ENCODE measurements around the gene SUGCT. TPM values are rescaled to one million over a fixed set of nuclear protein-coding genes. Genes with fewer than 3 reads are reported as not detected.

Gene SUGCT
- total RNA-seq, 1 donor from 2014 or later = 3.1 TPM

DNA sequence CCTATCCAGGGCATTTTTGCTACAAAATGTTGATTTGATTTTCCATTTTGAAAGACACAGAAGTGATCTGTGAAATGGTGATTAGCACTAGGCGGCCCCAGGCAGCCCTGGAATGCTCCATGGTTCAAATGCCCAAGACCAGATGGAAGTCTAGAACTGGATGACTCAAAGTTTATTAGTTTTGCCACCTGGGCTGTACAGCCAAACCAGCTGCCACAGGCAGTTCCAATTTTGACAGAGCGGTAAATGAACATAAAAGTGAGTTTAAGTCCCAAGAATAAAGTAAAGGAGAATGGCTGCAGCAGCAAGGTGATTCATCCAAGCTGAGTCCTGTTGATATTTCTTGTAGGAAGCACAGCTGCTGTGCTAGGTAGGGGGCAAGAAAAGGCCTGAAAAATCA, 180.5 kb downstream of the SUGCT start:
- DNase-seq (ENCODE audit: extremely low read depth, low read depth, low spot score) = no peak

DNA sequence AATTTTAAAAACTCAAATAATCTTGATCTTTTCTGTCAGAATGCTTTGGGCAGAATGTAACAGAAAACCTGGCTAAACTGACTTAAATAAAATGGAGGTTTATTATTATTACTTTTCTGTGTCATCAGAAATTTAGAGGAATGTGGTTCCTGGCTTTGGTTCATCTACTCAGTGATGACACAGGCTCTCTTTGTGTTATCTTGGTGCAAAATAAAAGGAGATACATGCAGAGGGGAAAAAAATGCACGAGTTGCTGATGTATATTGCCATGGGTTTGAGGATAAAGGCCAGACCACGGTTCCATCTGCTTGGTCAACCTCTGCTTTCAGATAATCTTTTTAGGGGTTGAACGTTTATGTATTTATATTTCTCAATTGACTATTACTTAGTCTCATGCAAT, 181.4 kb downstream of the SUGCT start:
- DNase-seq (ENCODE audit: extremely low read depth, low read depth, low spot score) = no peak

DNA sequence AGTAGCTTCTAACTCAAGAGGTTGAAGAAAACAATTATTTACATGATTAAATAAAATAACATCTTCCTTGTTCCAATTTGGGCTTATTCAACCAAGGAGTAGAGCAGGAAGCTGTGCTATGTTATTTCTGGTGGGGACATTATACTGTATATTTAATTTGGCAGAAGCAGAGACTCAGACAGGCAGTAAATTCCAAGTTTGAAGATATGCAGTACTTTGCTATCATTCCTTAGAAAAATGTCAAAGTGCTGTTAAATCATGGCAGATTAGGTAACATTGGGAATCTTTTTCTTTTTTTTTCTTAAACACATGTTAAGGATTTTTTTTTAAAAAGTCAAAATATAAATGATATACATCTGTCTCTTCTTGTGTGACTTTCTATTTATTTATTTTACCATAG, 190.1 kb downstream of the SUGCT start:
- no peak for DNase-seq (ENCODE audit: extremely low read depth, low read depth, low spot score)

DNA sequence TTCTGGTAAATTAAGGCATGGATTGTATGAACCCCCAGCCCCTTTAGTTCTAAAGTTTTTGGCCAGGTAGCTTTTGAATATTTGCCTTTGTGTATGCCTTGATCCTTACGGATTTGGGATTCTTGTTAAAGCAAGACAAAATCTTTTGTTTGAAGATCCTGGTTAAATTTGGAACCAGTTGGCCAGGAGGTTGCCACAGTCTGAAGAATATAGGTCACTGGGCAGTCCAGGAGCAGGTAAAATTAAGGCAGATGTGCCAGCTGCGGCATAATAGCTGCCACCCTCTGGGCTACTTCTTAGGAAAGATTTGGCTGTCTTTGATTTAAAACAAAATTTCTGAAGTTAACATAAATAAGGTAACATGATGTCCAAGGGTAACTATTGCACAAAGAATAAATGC, 192.3 kb downstream of the SUGCT start:
- no peak for DNase-seq (ENCODE audit: extremely low read depth, low read depth, low spot score)

DNA sequence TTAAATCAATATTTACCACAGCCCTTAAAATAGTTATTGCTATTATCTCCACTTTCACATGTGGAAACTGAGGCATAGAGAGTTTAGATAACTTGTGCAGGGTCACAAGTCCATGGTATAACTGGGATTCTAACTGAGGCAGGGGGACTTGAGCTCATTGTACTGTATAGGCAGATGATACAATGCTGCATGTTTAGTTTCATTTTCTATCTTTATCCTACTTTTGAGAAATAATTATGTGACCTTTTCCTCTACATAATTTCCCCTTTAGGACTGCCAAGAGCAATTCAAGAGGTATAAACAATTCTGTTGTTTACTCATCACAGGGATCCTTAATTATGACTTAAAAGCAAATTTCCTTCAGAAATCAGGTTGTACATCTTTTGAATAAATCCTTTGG, 193.1 kb downstream of the SUGCT start:
- no peak for DNase-seq (ENCODE audit: extremely low read depth, low read depth, low spot score)

DNA sequence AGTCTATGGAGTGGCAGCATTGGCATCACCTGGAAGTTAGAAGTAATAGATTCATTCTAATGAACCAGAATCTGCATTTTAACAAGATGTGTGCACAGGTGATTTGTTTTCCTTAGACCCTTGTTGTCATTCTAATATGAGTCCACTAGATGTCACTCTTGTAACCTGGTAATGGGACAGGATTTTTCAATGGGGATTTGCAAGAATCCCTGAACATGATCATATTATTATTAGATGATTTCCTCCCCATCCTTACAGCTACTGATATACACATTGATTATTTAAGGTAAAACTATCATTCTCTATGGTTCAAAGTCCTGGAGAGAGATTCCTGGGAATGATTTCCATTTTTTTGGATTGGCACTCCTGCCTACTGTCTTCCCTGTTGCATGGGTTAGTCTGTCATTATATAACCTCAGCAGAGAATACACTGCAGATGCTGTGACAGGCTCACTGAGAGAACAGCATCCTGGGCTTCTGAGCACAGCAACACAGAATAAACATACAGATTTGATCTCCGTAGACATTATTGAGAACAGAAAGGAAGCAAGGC, 194.9 kb downstream of the SUGCT start:
- DNase-seq (ENCODE audit: extremely low read depth, low read depth, low spot score) = no peak

DNA sequence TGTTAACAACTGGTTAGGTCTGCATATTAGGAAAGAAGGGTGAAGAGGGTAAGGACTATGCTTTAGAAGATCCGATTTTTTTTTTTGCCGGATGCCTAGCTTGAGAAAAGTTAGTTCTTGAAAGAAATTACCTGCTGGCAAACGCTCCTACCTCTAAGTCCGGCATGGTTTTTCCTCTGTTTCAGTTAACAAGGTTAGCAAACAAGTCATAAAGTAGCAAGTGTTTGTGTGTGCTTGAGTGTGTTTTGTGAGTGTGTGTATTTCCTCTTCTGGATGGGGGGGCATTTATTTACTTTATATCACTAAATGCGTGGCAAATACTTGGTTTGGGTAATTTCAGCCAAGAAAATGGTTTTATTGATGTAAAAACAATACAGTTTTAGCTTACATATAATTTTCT, 195.6 kb downstream of the SUGCT start:
- no peak for DNase-seq (ENCODE audit: extremely low read depth, low read depth, low spot score)

DNA sequence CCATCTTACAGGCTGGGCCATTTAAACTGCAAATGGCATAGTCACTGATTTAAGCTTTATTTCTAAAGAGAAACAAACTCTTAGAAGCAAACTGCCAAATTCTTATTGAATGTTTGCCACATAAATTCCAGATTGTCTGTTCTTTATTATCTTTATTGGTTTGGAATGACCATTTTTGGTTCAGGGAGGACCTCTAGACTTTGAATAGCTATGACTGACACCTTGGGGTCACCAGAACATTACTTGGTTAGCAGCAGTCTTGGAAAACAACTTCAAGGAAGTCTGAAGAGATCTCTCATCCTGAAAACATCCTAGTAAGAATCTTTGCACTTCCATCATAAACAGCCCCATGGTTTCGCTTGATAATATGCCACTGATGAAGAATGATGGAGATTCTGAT, 197.1 kb downstream of the SUGCT start:
- no peak for DNase-seq (ENCODE audit: extremely low read depth, low read depth, low spot score)

DNA sequence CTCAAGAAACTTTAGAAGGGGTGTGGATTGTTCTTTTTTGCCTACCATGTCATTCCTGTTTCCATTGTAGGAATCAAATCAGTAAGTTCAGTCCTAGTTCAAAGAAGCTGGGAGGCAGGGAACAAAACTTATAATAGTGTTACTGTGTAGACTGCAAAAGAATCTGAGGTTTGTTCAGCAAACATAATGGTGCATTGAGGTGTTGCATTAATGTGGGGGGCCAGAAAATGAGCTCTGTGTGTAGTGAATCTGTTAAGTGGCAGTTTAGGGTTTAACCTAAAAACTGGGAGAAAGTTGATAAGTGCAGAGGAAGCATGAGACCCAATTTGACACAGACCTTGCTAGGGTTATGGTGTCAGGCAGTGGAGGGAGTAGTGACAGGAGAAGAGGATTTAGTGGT, 197.7 kb downstream of the SUGCT start:
- no peak for DNase-seq (ENCODE audit: extremely low read depth, low read depth, low spot score)

DNA sequence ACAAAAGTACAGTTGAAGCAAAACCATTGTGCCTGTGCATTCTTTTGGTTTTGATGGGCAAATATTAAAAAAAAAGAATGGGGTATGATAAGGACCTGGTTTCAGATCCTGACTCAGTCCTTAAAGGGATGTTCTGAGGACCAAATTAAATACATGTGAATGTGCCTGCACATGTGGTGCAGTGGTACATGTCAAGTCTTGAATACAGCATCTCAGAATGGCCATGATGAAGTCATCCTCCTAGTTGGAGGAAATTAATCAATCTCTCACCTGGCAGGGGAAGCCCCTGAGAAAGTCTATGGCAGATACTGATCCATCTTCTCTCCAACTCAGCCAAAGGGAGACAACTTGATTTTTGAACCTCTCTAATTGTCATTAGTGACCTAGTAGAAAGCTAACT, 207.0 kb downstream of the SUGCT start:
- DNase-seq (ENCODE audit: extremely low read depth, low read depth, low spot score) = no peak

DNA sequence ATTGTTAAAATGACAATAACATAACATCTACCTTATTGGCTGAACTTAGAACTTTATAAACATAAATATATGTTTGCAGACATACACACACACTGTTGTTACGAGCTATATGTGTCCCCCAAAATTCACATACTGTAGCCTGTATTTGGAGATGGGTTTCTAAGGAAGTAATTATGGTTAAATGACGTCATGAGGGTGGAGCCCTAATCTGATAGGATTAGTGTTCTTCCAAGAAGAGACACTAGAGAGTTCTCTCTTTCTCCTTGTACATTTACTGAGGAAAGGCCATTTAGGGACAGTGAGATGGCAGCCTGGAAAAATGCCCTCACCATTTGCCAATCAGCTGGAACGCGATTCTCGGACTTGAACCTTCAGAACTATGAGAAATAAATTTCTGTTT, 211.7 kb downstream of the SUGCT start:
- no peak for DNase-seq (ENCODE audit: extremely low read depth, low read depth, low spot score)

DNA sequence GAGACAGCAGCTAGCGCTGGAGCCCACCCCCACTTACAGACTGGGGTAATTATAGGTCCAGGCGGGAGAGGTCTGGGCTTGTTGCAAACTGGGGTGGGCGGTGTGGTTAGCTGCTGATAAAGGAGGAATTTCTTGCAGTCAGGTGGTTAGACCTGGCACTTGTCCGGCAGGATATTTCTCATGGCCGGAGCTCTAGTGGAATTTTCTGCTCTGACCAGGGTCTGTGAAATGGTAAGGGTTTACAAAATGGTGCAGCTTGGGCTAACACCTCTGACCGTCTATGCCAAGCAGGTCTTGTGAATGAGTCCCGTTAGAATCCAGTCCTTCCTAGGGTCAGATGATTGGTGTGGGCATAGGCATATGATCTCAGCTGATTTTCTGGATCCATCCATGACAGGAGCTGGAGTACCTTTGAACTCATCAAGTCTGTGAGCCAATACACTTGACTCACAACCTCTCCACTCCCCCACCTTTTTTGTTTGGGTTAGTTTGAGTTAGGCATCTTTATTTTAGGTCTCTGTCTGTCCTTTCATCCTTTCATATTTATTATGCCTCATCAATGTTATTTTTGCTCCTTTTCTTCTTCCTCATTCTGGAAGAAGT, 213.4 kb downstream of the SUGCT start:
- no peak for DNase-seq (ENCODE audit: extremely low read depth, low read depth, low spot score)

DNA sequence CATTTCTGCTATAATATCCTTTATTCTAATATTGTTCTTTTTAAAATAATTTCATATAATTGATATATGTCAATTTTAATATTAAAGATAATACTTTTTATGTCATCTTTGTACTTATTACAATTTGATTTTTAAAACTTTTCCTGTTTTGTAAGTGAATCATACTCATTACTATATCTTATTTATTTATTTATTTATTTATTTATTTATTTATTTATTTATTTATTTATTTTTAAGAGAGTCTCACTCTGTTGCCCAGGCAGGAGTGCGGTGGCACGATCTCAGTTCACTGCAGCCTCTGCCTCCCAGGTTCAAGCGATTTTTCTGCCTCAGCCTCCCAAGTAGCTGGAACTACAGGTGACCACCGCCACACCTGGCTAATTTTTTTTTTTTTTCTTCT, 215.3 kb downstream of the SUGCT start:
- no peak for DNase-seq (ENCODE audit: extremely low read depth, low read depth, low spot score)

DNA sequence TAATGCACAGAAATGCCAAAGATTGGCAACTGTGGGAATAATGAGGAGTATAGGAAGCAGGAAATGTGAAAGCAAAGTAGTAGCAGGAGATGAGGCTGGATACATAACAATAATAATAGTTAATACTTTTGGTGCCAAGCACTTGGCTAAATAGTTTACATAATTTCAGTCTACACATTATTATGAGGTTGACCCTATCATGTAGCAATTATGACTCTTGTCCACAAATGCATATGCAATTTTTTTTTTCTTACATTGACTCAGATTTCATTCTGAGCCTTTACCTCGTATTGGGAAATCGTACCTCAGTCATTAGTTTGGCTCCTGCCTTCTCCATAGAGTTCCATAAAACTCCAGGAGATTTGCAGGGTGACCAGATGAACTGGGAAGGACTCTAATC, 219.9 kb downstream of the SUGCT start:
- DNase-seq (ENCODE audit: extremely low read depth, low read depth, low spot score) = no peak

DNA sequence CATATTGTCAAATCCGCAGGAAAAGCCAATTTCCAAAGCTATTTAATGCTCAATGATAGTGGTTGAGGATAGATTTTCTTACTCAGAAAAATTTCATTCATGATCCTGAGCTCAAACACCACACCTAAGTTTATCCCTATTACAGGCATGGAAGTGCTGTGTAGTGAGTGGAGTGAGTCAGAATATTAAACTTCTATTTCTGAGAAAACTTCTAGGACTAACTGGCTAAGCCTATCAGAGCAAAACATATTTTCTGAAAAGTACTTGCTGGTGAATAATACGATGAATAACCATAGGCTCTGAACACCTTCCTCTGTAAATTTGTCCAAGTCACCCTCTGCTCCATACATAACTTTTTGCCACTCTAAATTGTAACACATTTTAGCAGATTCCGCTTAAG, 221.5 kb downstream of the SUGCT start:
- no peak for DNase-seq (ENCODE audit: extremely low read depth, low read depth, low spot score)

DNA sequence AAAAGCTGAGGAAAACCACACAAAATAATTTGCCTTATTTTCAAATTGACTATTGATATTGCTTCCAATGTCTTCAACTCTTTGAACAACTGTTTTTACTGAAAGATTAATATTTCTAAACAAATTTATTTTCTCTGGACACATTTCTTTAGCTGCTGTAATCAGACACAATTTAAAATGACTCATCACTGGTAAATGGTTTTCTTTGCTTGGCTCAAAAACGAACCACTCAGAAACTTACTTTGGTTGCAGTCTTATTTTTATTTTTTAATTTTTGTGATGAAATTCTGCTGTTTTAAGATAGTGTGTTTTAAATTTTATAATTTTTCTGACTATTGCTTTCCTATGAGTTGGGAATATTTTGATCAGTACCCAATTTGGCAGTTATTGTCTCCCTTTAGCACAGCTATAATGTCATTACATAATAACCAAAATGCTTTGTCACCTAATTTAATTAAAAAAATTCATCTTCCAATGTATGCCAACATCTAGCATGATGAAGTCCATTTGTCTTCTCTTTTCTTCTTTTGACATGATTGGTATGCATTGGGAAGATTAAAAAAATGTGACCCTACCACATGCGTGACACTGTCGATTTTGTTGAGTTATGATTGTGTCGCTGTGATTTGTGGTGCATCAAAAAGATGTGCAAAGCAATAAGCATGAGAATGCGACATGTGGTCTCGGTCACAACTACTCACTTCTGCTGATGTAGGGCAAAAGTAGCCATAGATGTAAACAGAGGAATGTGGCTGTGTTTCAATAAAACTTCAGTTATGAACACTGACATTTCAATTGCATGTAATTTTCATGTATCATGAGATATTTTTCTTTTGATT, 222.3 kb downstream of the SUGCT start:
- no peak for DNase-seq (ENCODE audit: extremely low read depth, low read depth, low spot score)

DNA sequence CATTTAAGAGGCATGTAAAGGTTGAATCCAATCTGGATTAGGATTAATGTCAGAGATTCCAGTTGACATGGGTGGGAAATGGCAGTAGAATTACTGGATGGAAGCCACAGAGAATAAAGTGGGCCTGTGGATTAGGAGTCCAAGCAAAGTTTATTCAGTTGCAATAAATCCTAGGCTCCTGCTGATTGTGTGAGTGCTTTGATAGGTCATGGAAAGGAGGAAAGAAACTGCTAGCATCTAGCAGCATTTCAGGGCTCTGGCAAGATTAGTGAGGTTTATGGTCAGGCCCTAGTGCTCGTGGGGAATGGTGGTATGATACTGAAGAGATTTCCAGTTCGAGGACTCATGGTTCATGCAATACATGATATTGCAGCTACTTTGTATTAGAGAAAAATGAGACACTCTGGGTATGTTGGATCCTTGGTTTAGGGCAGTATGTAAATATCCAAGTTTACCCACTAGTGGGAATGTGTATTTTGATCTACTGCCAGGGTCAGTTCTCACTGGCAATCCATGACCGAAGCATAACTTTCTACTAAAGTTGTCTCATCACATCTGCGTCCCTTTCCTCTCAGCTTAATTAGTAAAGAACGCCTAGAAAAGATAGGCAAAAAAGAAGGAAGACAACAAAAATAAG, 235.0 kb downstream of the SUGCT start:
- DNase-seq (ENCODE audit: extremely low read depth, low read depth, low spot score) = no peak

DNA sequence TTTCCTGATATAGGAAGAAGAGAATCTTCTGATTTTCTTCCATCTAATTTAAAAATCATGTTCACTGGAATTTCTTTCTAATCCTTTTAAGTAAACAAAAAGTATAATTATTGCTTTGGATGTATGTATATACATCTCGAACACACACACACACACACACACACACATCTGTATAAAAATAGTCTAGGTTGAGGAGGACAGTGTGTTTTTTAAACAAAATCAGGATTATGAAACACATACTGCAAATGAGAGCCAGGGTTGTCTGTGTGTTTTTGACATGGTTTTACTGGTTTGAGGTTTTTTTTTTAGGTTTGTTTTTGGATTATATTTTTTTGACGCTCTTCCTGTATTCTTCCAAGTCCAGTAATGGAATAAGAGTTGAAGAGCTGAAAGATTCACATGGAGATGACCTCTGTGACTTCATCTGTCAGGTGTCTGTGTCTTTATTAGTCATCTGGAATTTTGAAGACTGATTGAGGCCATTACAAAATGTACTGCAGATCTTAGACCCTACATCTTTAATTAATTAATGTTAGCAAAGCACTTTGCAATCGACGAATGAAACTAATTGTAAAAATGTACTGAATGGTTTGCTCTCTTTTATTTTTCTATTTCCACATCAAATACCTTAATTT, 237.1 kb downstream of the SUGCT start:
- no peak for DNase-seq (ENCODE audit: extremely low read depth, low read depth, low spot score)

DNA sequence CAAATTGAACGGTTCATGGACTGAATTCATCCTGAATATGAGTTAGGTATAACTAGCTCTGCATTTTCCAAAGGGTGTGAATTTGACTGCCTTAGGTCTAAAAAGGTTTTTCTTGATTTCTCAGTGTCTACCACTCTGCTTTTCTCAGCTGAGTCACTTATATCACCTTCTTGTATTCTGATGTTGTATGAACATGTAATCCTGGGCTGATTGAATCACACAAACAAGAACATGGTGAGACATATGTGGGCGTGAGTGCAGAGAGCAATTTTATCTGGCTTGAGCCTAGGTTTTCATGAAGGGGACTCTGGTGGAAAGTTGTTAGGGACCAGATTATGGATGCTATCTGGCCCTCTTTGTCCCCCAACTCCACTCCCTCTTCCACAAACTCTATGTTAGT, 239.8 kb downstream of the SUGCT start:
- no peak for DNase-seq (ENCODE audit: extremely low read depth, low read depth, low spot score)

DNA sequence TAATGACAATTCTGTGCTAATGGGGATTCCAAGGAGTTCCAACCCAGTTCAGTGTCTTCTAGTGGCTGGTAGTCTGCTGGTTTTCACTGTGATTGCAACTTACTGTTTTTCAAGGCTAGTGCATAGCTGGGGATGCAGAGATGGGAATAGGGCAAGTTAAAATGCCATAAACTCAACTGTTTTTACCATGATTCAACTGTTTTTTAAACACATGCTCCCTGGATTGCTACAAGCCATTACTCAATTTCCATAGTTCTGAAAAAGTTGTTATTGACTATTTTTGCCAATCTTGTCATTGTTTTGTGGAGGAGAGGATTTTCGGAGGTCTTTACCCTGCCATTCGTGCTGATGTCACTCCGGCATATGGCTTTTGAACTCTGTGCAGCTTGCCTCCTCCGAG, 245.3 kb downstream of the SUGCT start:
- no peak for DNase-seq (ENCODE audit: extremely low read depth, low read depth, low spot score)

DNA sequence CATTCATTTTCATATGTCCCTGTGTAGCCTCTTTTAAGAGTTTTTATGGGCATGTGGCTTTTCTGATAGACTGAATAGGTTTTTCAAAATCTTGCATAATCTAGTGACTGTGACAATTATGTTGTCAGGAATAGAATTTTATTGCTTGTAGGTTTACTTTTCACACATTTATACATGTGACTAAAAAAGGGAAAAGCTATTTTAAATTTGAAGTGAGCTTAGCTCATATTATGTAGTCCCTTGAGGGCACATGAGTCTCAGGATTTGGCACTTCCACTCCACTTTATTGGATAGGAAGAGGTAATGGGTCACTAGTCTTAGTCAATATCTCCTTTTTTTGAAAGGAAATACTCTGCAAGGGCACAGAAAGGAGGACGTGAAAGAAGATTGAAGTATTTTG, 247.3 kb downstream of the SUGCT start:
- no peak for DNase-seq (ENCODE audit: extremely low read depth, low read depth, low spot score)
